Naive thymus-derived CD4-positive, alpha-beta T cell (primary cell): Measurements from ENCODE around the gene SGMS1. TPM values are rescaled to one million over a fixed set of nuclear protein-coding genes. Genes with fewer than 3 reads are reported as not detected.
A peak's percentile ranks its signal among the peaks of the same experiment; 100 is the strongest.

ENCODE experiments used
- ATAC-seq: fragments of 150-1000 bp; cut with Tn5 transposase; 2 replicates; pipeline ENCODE4 v1.10.0; 2021; ENCODE audit warnings: mild to moderate bottlenecking, moderate library complexity
- CTCF ChIA-PET: fragments of 350-600 bp; sonication (Branson Sonifier 250); formaldehyde crosslinking; loops from one replicate; lab custom pipeline; 2021; ENCODE audit warnings: antibody characterized with exemption; lab: Charles Lee
- POLR2A ChIA-PET: fragments of 350-600 bp; sonication (Branson Sonifier 250); formaldehyde crosslinking; loops from one replicate; lab custom pipeline; 2021; ENCODE audit warnings: antibody characterized with exemption, inconsistent platforms; lab: Charles Lee
- DNase-seq, 9 donors: peaks; one replicate each; pipeline versions ENCODE4 v3.0.0 to v3.0.0-alpha.2; 2020 to 2022; ENCODE audit warnings: mixed read lengths in 1 of 9
- H3K27ac ChIP-seq: one replicate; pipeline ENCODE4 v1.7.0; 2013; ENCODE audit warnings: mild to moderate bottlenecking, low read depth, low read length, moderate library complexity
- H3K27me3 ChIP-seq, 2 donors: one replicate each; pipeline ENCODE4 v1.7.0; 2013; ENCODE audit warnings: low read length in 2 of 2, mild to moderate bottlenecking in 2 of 2, moderate library complexity in 2 of 2; ENCODE audit not compliant: control insufficient read depth in 2 of 2, insufficient read depth in 2 of 2
- H3K36me3 ChIP-seq, 3 experiments: 1 replicate in 2 of 3; 2 replicates in 1 of 3; pipeline ENCODE4 v1.7.0; 2013; ENCODE audit warnings: low read length in 3 of 3, mild to moderate bottlenecking in 3 of 3, moderate library complexity in 1 of 3; ENCODE audit not compliant: insufficient read depth in 3 of 3, control insufficient read depth in 2 of 3
- H3K4me1 ChIP-seq, 2 donors: one replicate each; pipeline ENCODE4 v1.7.0; 2013; ENCODE audit warnings: low read length in 2 of 2, mild to moderate bottlenecking in 2 of 2, moderate library complexity in 1 of 2; ENCODE audit not compliant: control insufficient read depth in 2 of 2, insufficient read depth in 2 of 2
- H3K4me3 ChIP-seq: 2 replicates; pipeline ENCODE4 v1.7.0; 2013; ENCODE audit warnings: mild to moderate bottlenecking, low read length
- H3K9me3 ChIP-seq, 3 experiments: 1 replicate in 2 of 3; 2 replicates in 1 of 3; pipeline ENCODE4 v1.7.0; 2013; ENCODE audit warnings: low read length in 3 of 3; ENCODE audit not compliant: control insufficient read depth in 2 of 3
- H3K27ac Mint-ChIP-seq, 9 donors: one replicate each; pipeline ENCODE4 v1.8.0; 2020 to 2022; ENCODE audit warnings: mixed read lengths in 9 of 9, mild to moderate bottlenecking in 8 of 9, moderate library complexity in 5 of 9, inconsistent platforms in 2 of 9
- H3K27me3 Mint-ChIP-seq, 5 donors: one replicate each; pipeline ENCODE4 v1.8.0; 2021 to 2022; ENCODE audit warnings: mixed read lengths in 5 of 5, mild to moderate bottlenecking in 1 of 5
- H3K36me3 Mint-ChIP-seq, 5 donors: one replicate each; pipeline ENCODE4 v1.8.0; 2020 to 2022; ENCODE audit warnings: mixed read lengths in 5 of 5, mild to moderate bottlenecking in 3 of 5, inconsistent platforms in 1 of 5
- H3K4me1 Mint-ChIP-seq, 7 donors: one replicate each; pipeline ENCODE4 v1.8.0; 2020 to 2022; ENCODE audit warnings: mixed read lengths in 7 of 7, mild to moderate bottlenecking in 3 of 7, inconsistent platforms in 1 of 7
- H3K4me3 Mint-ChIP-seq, 10 donors: one replicate each; pipeline ENCODE4 v1.8.0; 2020 to 2022; ENCODE audit warnings: mild to moderate bottlenecking in 10 of 10, mixed read lengths in 10 of 10, moderate library complexity in 6 of 10, inconsistent platforms in 2 of 10
- H3K9me3 Mint-ChIP-seq, 11 donors: one replicate each; pipeline ENCODE4 v1.8.0; 2020 to 2022; ENCODE audit warnings: mixed read lengths in 11 of 11, mild to moderate bottlenecking in 4 of 11, inconsistent platforms in 1 of 11, moderate library complexity in 1 of 11
- intact Hi-C, 2 donors: fragments of 100-400 bp; cut with micrococcal nuclease; formaldehyde crosslinking; loops; one replicate each; pipeline ENCODE4 v1.15.1; 2023
- polyA plus RNA-seq, 2 donors: library from polyadenylated mRNA; unstranded; fragments of 300-500 nt; fragmentation: Illumina TruSeq; gene quantifications; one replicate each; pipeline ENCODE4 v1.2.3, GENCODE V29; 2021
- total RNA-seq, 6 experiments: library from RNA in 5 of 6; stranded (reverse) in 5 of 6; gene quantifications; 1 replicate in 5 of 6; 2 replicates in 1 of 6; pipeline ENCODE4 v1.2.3 and lab custom pipeline; 2021 to 2026

Gene SGMS1
- total and polyA plus RNA-seq, 7 experiments from 2014 or later = 11.5 to 45.7 (median 29.4) TPM

DNA sequence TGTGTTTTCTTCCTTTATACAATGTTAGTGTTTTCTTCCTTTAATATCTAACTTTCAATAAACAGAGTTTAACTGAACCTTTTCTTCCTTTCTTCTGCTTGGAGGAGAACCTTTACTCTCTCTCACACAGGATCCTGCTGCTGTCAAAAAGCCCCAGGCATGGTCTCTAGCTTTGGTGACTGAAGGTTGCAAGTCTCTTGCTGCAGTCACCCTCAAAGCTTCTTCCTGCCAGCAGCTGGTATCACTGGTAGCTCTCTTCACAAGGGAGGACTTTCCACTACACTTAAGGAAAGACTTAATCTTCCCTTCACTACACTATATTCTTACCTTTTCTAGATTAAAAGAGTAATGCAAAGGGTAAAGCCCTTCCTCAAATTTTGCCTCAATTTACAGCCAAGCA lies 153.4 kb downstream of the SGMS1 start:
- peaks cover 9 to 15% of the 10 kb centered on the region in 2 donors for H3K4me1 ChIP-seq
- Mint-ChIP-seq H3K36me3 (peaks cover 0 to 25% (median 16%) of the 10 kb centered on the region in 5 donors), H3K27me3 (no peaks in the 10 kb centered on the region), H3K4me1 (peaks cover 33 to 77% (median 76%) of the 10 kb centered on the region in 7 donors), H3K4me3 (peak overlapping the region in 1 of 10 donors; percentile 5), H3K9me3 (no peaks in the 10 kb centered on the region), H3K27ac (peak overlapping the region in 2 of 9 donors; percentile 33 to 61)
- no peaks in the 10 kb centered on the region for H3K27me3 ChIP-seq
- ChIA-PET POLR2A (no interaction called here), CTCF (no interaction called here)
- ATAC-seq (no peak), DNase-seq (no peak)
- H3K27ac ChIP-seq = no peak overlapping the region
- no peak overlapping the region for H3K4me3 ChIP-seq
- no peaks in the 10 kb centered on the region for H3K9me3 ChIP-seq
- intact Hi-C loops = no loop called here
- H3K36me3 ChIP-seq = no peaks in the 10 kb centered on the region

DNA sequence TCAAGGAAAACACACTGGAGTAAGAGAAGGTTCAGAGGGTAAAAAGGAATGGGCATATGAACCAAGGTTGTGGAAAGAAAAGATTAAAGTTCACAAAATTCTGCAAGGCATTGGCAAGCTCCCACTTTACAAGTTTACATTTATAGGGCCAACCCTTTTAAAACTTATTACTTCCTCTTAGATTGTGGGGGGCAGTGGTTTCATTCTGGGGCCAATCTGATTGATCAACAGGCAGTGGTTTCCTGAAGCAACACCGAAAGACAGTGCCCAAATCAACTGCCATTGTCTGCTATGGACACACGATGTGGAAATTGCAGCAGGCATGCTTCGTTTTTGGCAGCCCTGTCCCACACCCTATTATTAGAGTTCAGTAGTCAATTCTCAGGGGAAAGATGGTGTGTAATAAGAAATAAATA lies 154.0 kb downstream of the SGMS1 start:
- H3K27ac ChIP-seq = no peak overlapping the region

GRCh38 chr10:50469288-50469687 lies 154.5 kb downstream of the SGMS1 start:
- peaks cover 9 to 15% of the 10 kb centered on the region in 2 donors for H3K4me1 ChIP-seq
- Mint-ChIP-seq H3K4me3 (no peak overlapping the region), H3K27me3 (peaks cover 0 to 2% (median 0%) of the 10 kb centered on the region in 5 donors), H3K36me3 (peaks cover 0 to 27% (median 12%) of the 10 kb centered on the region in 5 donors), H3K27ac (peak overlapping the region in 1 of 9 donors; percentile 8), H3K9me3 (no peaks in the 10 kb centered on the region), H3K4me1 (peaks cover 33 to 73% (median 65%) of the 10 kb centered on the region in 7 donors)
- ChIA-PET POLR2A (no interaction called here), CTCF (no interaction called here)
- H3K36me3 ChIP-seq = no peaks in the 10 kb centered on the region
- H3K27ac ChIP-seq = no peak overlapping the region
- no peak overlapping the region for H3K4me3 ChIP-seq
- no peak for DNase-seq
- no peaks in the 10 kb centered on the region for H3K27me3 ChIP-seq
- intact Hi-C loops = no loop called here
- no peaks in the 10 kb centered on the region for H3K9me3 ChIP-seq
- no peak for ATAC-seq

More for the DNA sequence above, 154.0 kb downstream of the SGMS1 start:
- POLR2A ChIA-PET = no interaction called here
- ATAC-seq (peak; percentile 20), DNase-seq (no peak)
- Mint-ChIP-seq H3K4me3 (no peak overlapping the region), H3K27ac (peak overlapping the region in 1 of 9 donors; percentile 9), H3K27me3 (peaks cover 0 to 2% (median 0%) of the 10 kb centered on the region in 5 donors), H3K36me3 (peaks cover 0 to 25% (median 12%) of the 10 kb centered on the region in 5 donors), H3K4me1 (peaks cover 33 to 73% (median 70%) of the 10 kb centered on the region in 7 donors), H3K9me3 (no peaks in the 10 kb centered on the region)
- H3K27me3 ChIP-seq = no peaks in the 10 kb centered on the region
- intact Hi-C loops = no loop called here
- H3K4me3 ChIP-seq = no peak overlapping the region
- no peaks in the 10 kb centered on the region for H3K9me3 ChIP-seq
- CTCF ChIA-PET = no interaction called here
- no peaks in the 10 kb centered on the region for H3K36me3 ChIP-seq
- peaks cover 9 to 15% of the 10 kb centered on the region in 2 donors for H3K4me1 ChIP-seq

GRCh38 chr10:50467209-50467608 lies 156.5 kb downstream of the SGMS1 start:
- Mint-ChIP-seq H3K27ac (peak overlapping the region in 2 of 9 donors; percentile 4 to 5), H3K27me3 (peaks cover 0 to 2% (median 0%) of the 10 kb centered on the region in 5 donors), H3K4me1 (peaks cover 33 to 62% (median 53%) of the 10 kb centered on the region in 7 donors), H3K9me3 (no peaks in the 10 kb centered on the region), H3K4me3 (no peak overlapping the region), H3K36me3 (peaks cover 0 to 37% (median 31%) of the 10 kb centered on the region in 5 donors)
- Histone ChIP-seq H3K36me3 (no peaks in the 10 kb centered on the region), H3K27me3 (no peaks in the 10 kb centered on the region), H3K27ac (no peak overlapping the region), H3K4me1 (peaks cover 9 to 15% of the 10 kb centered on the region in 2 donors), H3K4me3 (no peak overlapping the region), H3K9me3 (no peaks in the 10 kb centered on the region)
- DNase-seq (no peak), ATAC-seq (no peak)
- ChIA-PET CTCF (no interaction called here), POLR2A (no interaction called here)
- intact Hi-C loops = no loop called here

DNA sequence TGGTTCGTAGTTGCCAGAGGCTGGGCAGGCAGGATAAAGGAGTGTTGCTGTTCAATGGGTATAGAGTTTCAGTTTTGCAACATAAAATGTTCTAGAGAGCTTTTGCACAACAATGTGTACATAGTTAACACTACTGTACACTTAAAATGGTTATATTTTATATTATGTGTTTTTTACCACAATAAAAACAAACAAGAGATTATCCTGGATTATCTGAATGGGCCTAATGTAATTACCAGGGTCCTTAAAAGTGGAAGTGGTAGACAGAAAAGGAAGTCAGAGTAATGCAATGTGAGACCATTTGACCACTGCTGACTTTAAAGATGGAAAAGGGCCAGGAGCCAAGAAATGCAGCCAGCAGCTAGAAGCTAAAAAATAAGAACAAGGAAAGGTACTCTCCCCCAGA lies 159.7 kb downstream of the SGMS1 start:
- Mint-ChIP-seq H3K9me3 (no peaks in the 10 kb centered on the region), H3K4me3 (no peak overlapping the region), H3K27me3 (peaks cover 0 to 2% (median 0%) of the 10 kb centered on the region in 5 donors), H3K4me1 (peaks cover 11 to 32% (median 23%) of the 10 kb centered on the region in 7 donors), H3K36me3 (peaks cover 7 to 52% (median 46%) of the 10 kb centered on the region in 5 donors), H3K27ac (peak overlapping the region in 1 of 9 donors; percentile 1)
- intact Hi-C loops = no loop called here
- no peak overlapping the region for H3K27ac ChIP-seq
- no peaks in the 10 kb centered on the region for H3K4me1 ChIP-seq
- ATAC-seq (peak; percentile 41), DNase-seq (no peak)
- no peaks in the 10 kb centered on the region for H3K9me3 ChIP-seq
- ChIA-PET POLR2A (interaction anchor here (0.8 kb wide), 1 partner anchor 48 kb away, joined by 3 read pairs; no protein-coding TSS in a partner anchor), CTCF (no interaction called here)
- H3K4me3 ChIP-seq = no peak overlapping the region
- H3K36me3 ChIP-seq = peaks cover 0 to 11% (median 0%) of the 10 kb centered on the region in 3 experiments
- no peaks in the 10 kb centered on the region for H3K27me3 ChIP-seq

GRCh38 chr10:50461834-50462233 lies 161.9 kb downstream of the SGMS1 start:
- Histone ChIP-seq H3K27ac (no peak overlapping the region), H3K4me1 (no peaks in the 10 kb centered on the region), H3K4me3 (no peak overlapping the region), H3K27me3 (no peaks in the 10 kb centered on the region), H3K9me3 (no peaks in the 10 kb centered on the region), H3K36me3 (peaks cover 0 to 15% (median 0%) of the 10 kb centered on the region in 3 experiments)
- DNase-seq (no peak), ATAC-seq (no peak)
- Mint-ChIP-seq H3K9me3 (no peaks in the 10 kb centered on the region), H3K4me3 (no peak overlapping the region), H3K27me3 (peaks cover 0 to 2% (median 0%) of the 10 kb centered on the region in 5 donors), H3K27ac (no peak overlapping the region), H3K4me1 (peaks cover 0 to 16% (median 7%) of the 10 kb centered on the region in 7 donors), H3K36me3 (peaks cover 7 to 63% (median 59%) of the 10 kb centered on the region in 5 donors)
- ChIA-PET CTCF (no interaction called here), POLR2A (no interaction called here)
- intact Hi-C loops = no loop called here

DNA sequence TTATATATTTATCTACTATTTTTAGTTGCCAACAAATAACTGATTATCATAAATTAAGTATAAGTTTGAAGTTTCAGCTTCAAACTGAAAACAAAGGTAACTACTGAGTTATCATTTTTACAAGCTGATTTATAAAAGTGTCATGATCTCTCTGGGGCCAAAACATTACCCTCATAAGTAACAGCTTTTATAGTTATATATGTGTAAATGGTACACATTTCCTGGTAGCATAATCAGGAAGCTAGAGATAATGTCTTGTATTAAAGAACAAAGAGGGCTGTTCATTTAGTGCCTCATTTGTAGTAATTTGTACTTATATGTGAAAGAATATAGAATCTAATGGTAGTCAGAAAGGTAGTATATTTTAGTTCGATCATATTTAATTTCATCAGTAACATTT lies 162.6 kb downstream of the SGMS1 start:
- POLR2A ChIA-PET = no interaction called here
- intact Hi-C loops = no loop called here
- no peak overlapping the region for H3K27ac ChIP-seq
- ATAC-seq (no peak), DNase-seq (no peak)
- no peak overlapping the region for H3K4me3 ChIP-seq
- CTCF ChIA-PET = no interaction called here
- Mint-ChIP-seq H3K36me3 (peaks cover 7 to 64% (median 56%) of the 10 kb centered on the region in 5 donors), H3K9me3 (no peaks in the 10 kb centered on the region), H3K27me3 (peaks cover 0 to 2% (median 0%) of the 10 kb centered on the region in 5 donors), H3K4me1 (peaks cover 0 to 13% (median 5%) of the 10 kb centered on the region in 7 donors), H3K4me3 (no peak overlapping the region), H3K27ac (peak overlapping the region in 1 of 9 donors; percentile 8)
- H3K9me3 ChIP-seq = no peaks in the 10 kb centered on the region
- H3K36me3 ChIP-seq = peaks cover 0 to 15% (median 0%) of the 10 kb centered on the region in 3 experiments
- no peaks in the 10 kb centered on the region for H3K27me3 ChIP-seq
- H3K4me1 ChIP-seq = no peaks in the 10 kb centered on the region
